CD4-positive, alpha-beta T cell treated with Interleukin-17A for 4 hours (primary cell): ENCODE measurements around the gene NUDCD2.
"Not testable (repeated sequence)": the region's sequence is repeated elsewhere in the genome, so short reads cannot be mapped to it uniquely, and the experiment has no call there.

Source experiments
- DNase-seq: peaks from one replicate; pipeline ENCODE4 v3.0.0-alpha.2; 2020; ENCODE audit warnings: mixed read lengths

Gene NUDCD2

DNA sequence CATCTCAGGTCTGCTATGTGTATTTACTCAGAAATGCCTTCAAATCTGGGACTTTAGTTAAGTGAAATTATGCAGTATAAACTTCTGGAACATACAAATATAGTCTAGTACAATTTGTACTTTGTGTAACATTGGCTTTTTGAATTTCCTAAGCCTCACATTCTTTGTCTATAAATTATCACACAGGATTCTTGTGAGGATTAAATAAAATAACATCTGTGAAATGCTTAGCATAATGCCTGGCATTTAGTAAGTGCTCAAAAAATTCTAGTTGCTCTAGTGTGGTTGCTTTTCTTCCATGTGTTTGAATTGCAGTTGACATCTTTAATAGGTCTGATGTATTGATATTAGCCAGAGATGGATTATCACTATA is 3.1 kb upstream of the NUDCD2 start:
- DNase-seq: no peak

DNA sequence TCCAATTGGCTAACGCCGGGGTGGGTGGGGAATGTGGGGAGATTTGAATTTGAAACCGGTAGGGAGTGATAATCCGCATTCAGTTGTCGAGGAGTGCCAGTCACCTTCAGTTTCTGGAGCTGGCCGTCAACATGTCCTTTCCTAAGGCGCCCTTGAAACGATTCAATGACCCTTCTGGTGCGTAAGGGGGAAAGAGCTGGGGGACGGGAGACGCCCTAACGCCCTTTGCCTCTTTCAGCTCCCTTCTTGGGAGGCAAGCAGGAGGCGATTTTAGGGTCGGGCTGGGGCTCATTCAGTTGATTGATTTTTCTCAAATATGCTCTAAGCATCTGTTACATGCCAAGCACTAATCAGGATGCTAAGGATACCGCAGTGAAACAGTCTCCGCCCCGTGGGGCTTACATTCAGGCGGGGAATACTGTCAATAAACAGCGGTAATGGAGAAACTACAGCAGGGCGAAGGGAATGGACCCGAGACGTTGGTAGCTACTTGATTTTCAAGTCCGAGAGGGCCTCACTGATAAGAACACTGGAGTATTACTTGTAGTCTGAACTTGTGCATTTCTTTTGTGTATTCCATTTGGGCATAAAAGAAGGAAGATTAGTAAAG is 765 bp upstream of the NUDCD2 start, which contains the start of gene HMMR:
Gene HMMR, plus strand, starts transcription at position 71 of the 610 bp plus-strand sequence. Its CDS starts 61 bp downstream, at position 132.
- no peak for DNase-seq

GRCh38 chr5:163459462-163459818 is 462 bp downstream of the NUDCD2 start:
- DNase-seq: no peak

- DNase-seq: no peak
These were observed 1.0 kb downstream of the NUDCD2 start for GRCh38 chr5:163458778-163459385.

DNA sequence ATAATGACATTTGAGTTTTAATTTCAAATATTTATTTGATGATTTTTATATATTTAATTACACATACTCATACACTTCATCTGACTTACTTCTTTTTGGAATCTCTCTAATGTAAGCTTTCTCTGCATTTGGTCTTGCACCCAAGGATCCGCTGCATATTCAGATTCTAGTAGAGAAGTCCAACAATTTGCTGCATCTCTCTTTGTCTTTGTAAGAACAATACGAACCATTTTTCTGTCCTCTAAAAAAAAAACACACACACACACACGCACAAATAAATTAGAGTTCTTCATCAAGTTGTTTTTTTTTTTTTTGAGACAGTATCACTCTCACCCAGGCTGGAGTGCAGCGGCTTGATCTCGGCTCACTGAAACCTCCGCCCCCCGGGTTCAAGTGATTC is 3.1 kb downstream of the NUDCD2 start:
- DNase-seq: no peak

- DNase-seq: no peak
These were observed 3.8 kb downstream of the NUDCD2 start for GRCh38 chr5:163456029-163456589.

DNA sequence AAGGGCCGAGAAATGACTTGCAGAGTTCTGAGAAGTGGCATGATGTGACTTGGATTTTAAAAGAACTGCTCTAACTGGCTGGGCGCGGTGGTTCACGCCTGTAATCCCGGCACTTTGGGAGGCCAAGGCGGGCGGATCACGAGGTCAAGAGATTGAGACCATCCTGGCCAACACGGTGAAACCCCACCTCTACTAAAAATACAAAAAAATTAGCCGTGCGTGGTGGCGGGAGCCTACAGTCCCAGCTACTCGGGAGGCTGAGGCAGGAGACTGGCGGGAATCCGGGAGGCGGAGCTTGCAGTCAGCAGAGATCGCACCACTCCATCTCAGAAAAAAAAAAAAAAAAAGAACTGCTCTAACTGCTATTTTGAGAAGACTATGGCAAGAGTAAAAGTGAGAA is 4.5 kb downstream of the NUDCD2 start:
- not testable (repeated sequence) for DNase-seq

- no peak for DNase-seq
These were observed 6.2 kb downstream of the NUDCD2 start for GRCh38 chr5:163453705-163454104.

DNA sequence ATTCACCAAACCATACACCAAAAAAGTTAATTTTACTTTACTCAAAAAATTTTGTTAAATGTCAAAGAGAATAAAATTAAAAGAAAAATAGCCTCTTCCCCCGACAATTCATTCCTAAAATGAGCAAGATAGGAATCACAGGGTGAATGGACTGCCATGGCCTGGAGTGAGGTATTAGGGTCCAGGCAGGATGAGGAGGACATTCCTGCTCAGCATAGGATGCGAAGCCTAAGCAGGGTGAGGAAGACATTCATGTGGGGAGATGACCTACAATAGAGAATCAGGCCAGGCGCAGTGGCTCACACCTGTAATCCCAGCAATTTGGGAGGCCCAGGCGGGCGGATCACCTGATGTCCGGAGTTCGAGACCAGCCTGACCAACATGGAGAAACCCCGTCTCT is 8.4 kb downstream of the NUDCD2 start:
- no peak for DNase-seq

- no peak for DNase-seq
These were observed 11.4 kb downstream of the NUDCD2 start for GRCh38 chr5:163448491-163448890.

DNA sequence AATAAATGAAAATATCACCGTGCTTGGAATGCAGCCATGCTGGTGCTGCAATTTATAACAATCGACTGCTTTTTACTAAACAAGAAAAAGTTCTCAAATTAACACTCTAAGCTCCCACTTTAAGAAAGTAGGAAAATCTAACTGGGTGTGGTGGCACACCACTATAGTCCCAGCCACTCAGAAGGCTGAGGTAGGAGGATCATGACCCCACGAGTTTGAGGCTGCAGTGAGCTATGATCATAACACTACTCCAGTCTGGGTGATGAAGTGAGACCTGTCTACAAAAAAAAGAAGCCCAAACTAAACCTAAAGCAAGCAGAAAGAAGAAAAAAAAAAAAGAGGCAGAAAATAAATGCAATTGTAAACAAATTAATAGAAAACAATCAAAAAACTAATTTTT is 12.0 kb downstream of the NUDCD2 start:
- no peak for DNase-seq

GRCh38 chr5:163447191-163447590 is 12.7 kb downstream of the NUDCD2 start:
- no peak for DNase-seq

GRCh38 chr5:163445345-163445744 is 14.6 kb downstream of the NUDCD2 start:
- no peak for DNase-seq

DNA sequence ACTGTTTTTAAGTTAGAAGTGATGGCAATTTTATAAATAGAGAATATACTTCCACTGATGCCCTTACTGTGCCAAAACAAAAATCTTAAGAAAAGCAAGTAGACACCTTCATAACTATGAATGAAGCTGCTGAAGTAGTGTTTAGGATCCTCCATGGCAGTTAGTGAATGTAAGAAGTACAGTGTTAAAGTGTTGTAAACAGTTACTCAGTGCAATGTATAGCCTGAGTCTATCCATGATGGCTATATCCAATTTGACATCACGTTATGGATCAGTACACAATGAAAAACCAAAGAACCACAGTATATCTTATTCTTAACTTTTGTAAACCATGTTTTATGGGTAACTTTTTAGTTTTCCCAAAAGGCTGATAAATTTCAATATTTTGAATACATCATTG is 15.4 kb downstream of the NUDCD2 start:
- DNase-seq: no peak

- DNase-seq: no peak
These were observed 18.9 kb downstream of the NUDCD2 start for GRCh38 chr5:163440954-163441353.

DNA sequence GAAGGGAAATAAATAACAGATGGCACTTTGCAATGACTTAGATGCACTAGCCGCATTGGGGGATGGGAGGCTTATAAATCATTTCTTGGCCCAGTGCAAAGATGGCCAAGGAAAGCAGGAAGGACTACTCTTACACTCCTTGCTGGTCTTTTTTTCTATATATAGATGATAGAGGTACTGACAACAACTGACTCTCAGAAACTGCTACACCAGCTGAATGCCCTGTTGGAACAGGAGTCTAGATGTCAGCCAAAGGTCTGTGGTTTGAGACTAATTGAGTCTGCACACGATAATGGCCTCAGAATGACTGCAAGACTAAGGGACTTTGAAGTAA is 20.8 kb downstream of the NUDCD2 start:
- no peak for DNase-seq

DNA sequence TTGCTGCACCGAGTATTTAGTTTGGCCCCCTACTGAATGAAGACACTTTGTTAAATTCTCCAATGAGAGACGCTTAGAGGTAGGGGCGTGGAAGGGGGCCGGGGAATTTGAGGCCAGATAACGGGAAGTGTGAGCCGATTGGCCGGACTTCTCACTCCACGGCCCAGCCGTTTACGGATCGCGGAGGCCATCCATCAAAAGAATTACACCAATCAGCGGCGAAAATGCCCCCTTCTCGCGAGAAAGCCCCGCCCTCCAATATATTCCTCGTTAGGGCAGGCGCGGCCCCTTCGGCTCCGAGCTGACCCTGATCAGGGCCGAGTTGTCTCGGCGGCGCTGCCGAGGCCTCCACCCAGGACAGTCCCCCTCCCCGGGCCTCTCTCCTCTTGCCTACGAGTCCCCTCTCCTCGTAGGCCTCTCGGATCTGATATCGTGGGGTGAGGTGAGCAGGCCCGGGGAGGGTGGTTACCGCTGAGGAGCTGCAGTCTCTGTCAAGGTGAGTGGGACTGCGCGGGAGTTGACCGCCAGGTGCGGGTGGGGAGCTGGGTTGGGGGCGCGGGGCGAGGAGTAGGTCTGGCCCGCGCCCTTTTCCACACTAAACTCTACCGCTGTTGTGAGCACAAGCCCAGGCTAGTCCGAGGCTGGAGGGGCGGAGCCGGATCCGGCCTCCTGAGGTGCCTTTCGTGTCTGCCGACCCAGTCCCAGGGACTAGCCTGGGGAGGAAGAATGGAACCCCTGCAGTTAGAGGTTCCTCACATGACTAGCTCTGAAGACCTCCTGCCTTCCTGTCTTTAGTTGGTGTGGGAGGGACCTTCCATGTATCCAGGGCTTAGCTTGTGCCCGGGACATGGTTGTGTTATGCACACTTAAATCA is 22.4 kb downstream of the NUDCD2 start, which contains the start of gene CCNG1:
Gene CCNG1, plus strand, starts transcription at position 287 of the 874 bp plus-strand sequence. CDS start 1,662 bp downstream, outside the sequence.
- DNase-seq: peak; percentile 90

- DNase-seq: no peak
These were observed 22.9 kb downstream of the NUDCD2 start for GRCh38 chr5:163437011-163437308.

GRCh38 chr5:163436515-163436914 is 23.4 kb downstream of the NUDCD2 start:
- DNase-seq: no peak

DNA sequence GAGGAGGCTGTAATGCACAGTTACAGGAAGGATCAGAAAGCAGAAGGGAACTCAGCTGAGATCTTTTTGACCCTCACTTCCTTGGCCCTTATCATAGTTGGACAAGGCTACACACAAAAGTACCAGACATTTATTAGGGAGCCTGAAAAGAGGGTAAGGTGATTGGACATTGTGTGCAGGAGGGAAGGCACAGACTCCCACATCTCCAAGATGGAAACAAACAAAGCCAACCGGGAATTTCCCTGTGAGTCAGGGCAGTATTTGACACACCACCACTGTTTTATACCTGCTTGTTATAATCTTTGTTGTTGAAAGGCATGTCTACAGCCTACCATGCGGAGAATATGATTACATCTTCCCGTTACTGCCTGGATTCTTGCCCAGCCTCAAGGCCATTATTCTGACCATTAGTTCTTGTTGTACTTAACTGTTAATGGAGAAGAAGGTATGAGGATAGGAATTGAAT is 25.5 kb downstream of the NUDCD2 start:
- DNase-seq: peak; percentile 26

- DNase-seq: no peak
These were observed 26.6 kb downstream of the NUDCD2 start for GRCh38 chr5:163433271-163433670.

- no peak for DNase-seq
These were observed 27.4 kb downstream of the NUDCD2 start for GRCh38 chr5:163432544-163432943.

DNA sequence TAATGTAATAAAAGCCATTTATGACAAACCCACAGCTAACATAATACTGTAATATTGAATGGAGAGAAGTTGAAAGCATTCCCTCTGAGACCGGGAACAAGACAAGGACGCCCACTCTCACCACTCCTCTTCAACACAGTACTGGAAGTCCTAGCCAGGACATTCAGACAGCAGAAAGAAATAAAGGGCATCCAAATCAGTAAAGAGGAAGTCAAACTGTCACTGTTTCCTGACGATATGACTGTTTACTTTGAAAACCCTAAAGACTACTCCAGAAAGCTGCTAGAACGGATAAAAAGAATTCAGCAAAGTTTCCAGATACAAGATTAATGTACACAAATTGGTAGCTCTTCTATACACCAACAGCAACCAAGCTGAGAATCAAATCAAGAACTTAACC is 33.8 kb downstream of the NUDCD2 start:
- DNase-seq: not testable (repeated sequence)

DNA sequence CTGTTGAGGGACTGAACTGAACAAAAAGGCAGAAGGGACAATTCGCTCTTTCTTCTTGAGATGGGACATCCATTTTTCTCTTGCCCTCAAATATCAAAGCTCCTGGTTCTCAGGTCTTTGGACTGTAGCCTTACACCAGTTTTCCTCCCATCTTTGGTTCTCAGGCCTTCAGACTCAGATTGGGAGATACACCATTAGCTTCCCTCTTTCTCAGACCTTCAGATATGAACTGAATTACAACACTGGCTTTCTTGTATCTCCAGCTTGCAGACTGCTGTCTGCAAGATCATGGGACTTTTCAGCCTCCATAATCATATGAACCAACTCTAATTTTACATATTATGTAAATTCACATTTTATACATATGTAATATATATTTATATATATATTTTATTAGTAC is 35.1 kb downstream of the NUDCD2 start:
- no peak for DNase-seq
